GM18505 (cell line): ENCODE data around the gene KRTAP4-7.
"Not testable (repeated sequence)": the region's sequence is repeated elsewhere in the genome, so short reads cannot be mapped to it uniquely, and the experiment has no call there.

Experiments
- ATAC-seq: cut with Tn5 transposase; IDR thresholded peaks from one replicate; pipeline ENCODE4 v1.9.1; 2021; ENCODE audit not compliant: unreplicated experiment
- POLR2A ChIP-seq: IDR thresholded peaks from 4 replicates; pipeline ENCODE4 v1.6.1; 2011; ENCODE audit warnings: borderline replicate concordance; ENCODE audit not compliant: insufficient read depth, insufficient read length; ENCODE audit errors: extremely low read depth

The KRTAP4-7 gene

GRCh38 chr17:41084100-41084856, at the start of gene KRTAP4-7:
Gene KRTAP4-7, plus strand, starts transcription at chr17:41084150. Its CDS starts 57 bp downstream, at chr17:41084207.
- ATAC-seq = not testable (repeated sequence)

DNA sequence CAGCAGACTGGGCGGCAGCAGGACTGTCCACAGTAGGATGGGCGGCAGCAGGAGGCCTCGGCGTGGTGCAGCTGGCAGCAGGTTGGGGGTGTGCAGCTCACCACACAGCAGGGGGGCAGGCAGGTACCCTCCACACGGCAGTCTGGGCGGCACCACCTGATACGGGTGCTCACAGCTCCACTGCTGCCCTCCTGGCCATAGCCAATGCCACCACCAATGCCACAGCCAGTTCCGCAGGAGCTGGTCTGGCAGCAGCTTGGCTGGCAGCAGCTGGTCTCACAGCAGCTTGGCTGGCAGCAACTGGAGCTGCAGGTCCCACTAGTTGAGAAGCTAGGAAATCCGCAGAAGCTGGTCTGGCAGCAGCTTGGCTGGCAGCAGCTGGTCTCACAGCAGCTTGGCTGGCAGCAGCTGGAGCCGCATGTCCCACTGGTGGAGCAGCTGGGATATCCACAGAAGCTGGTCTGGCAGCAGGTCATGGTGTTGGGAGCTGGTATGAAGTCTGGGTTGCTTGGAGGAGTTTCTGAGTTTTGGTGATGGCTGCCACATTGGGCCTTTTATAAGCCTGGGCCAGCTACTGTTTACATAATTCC, 49.5 kb upstream of the KRTAP4-7 start, which contains the start of gene KRTAP1-3:
TSS of gene KRTAP1-3 (minus strand) at position 529 of the 590 bp plus-strand sequence. CDS start at position 476, 53 bp downstream.
- not testable (repeated sequence) for ATAC-seq

GRCh38 chr17:41037853-41038350, 46.0 kb upstream of the KRTAP4-7 start:
- no peak for ATAC-seq
- no peak for TF ChIP-seq POLR2A

GRCh38 chr17:41040783-41041571, 43.0 kb upstream of the KRTAP4-7 start, which contains the start of gene KRTAP1-1:
Gene KRTAP1-1, minus strand, starts transcription at chr17:41041450. Its CDS starts 53 bp downstream, at chr17:41041397.
- not testable (repeated sequence) for ATAC-seq

GRCh38 chr17:41042953-41043352, 41.0 kb upstream of the KRTAP4-7 start:
- ATAC-seq = no peak
- TF ChIP-seq POLR2A = no peak

- not testable (repeated sequence) for ATAC-seq
Observed at GRCh38 chr17:41046735-41047465, 37.0 kb upstream of the KRTAP4-7 start, which contains the start of gene KRTAP2-1. Gene KRTAP2-1, minus strand, starts transcription at chr17:41047316. Its CDS starts 49 bp downstream, at chr17:41047267.

GRCh38 chr17:41048441-41048840, 35.5 kb upstream of the KRTAP4-7 start:
- no peak for TF ChIP-seq POLR2A
- ATAC-seq = no peak

- no peak for ATAC-seq
- no peak for TF ChIP-seq POLR2A
Observed at GRCh38 chr17:41049110-41049509, 34.8 kb upstream of the KRTAP4-7 start.

GRCh38 chr17:41052566-41052965, 31.4 kb upstream of the KRTAP4-7 start:
- no peak for ATAC-seq
- TF ChIP-seq POLR2A = no peak

- TF ChIP-seq POLR2A = no peak
- ATAC-seq = no peak
Observed at GRCh38 chr17:41054025-41054424, 29.9 kb upstream of the KRTAP4-7 start.

DNA sequence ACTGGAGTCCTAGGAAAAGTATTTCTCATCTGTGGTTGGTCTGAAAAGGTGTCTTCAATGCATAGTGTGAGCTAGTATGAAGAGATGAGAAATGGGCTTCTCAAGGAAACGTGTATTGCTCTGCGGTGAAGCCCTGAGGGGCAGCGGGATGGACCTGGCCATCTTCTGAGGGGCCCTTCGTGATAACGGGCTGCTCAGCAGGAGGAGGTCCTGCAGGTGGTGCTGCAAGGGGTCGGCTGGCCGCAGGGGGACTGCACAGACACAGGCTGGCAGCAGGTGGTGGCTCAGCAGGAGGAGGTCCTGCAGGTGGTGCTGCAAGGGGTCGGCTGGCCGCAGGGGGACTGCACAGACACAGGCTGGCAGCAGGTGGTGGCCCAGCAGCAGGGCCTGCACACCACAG, 29.4 kb upstream of the KRTAP4-7 start:
- ATAC-seq = not testable (repeated sequence)

- not testable (repeated sequence) for ATAC-seq
Observed at GRCh38 chr17:41055130-41055529, 28.8 kb upstream of the KRTAP4-7 start, which contains the start of gene KRTAP2-2. Gene KRTAP2-2, minus strand, starts transcription at chr17:41055230. Its CDS starts 19 bp downstream, at chr17:41055211.

- no peak for ATAC-seq
- TF ChIP-seq POLR2A = no peak
Observed at GRCh38 chr17:41057547-41057946, 26.4 kb upstream of the KRTAP4-7 start.

- no peak for TF ChIP-seq POLR2A
- no peak for ATAC-seq
Observed at GRCh38 chr17:41058741-41059140, 25.2 kb upstream of the KRTAP4-7 start.

DNA sequence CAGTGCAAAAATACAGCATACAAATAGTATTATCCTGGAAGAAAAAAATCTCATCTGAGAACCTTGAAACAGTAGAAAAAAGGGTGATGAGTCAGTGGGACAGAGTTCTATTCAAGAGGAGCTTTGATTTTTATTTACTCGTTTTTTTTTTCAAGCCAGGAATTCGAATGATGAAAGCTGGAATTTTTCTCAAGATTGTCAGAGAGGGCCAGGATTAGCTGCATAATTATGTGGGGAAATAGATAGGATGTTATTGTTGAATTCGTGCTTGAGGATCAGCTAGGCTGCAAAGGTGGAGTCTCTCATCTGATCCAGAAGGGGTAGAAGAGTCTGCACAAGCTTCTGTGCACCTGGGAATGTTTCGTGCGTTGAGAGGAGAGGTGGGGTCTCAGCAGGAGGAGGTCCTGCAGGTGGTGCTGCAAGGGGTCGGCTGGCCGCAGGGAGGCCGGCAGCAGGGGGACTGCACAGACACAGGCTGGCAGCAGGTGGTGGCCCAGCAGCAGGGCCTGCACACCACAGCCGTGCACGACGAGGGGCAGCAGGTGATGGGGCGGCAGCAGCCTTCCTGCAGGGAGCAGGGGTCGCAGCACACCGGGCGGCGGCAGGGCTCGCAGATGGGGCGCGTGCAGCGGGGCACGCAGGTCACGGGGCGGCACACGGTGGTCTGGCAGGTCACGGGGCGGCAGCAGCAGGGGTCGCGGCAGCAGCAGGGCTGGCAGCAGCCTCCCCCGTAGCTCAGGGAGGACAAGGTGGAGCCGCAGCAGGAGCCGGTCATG, 24.5 kb upstream of the KRTAP4-7 start:
- not testable (repeated sequence) for ATAC-seq
